Measurements from ENCODE around the gene SMLR1. TPM values are rescaled to one million over a fixed set of nuclear protein-coding genes. Genes with fewer than 3 reads are reported as not detected.

Gene SMLR1
- total RNA-seq, 1 experiment from 2014 or later = 0.08 TPM

GRCh38 chr6:130829333-130829910 is 2.2 kb downstream of the SMLR1 start:
- H3K36me3 ChIP-seq (ENCODE audit: control insufficient read depth, insufficient read depth, low read length) = no peaks in the 10 kb centered on the region
- H3K27me3 ChIP-seq (ENCODE audit: control insufficient read depth, insufficient read depth, low read length) = no peaks in the 10 kb centered on the region
- no peaks in the 10 kb centered on the region for H3K4me1 ChIP-seq (ENCODE audit: control insufficient read depth, insufficient read depth, low read length)
- ChIA-PET POLR2A (no interaction called here), CTCF (no interaction called here)
- in situ Hi-C loops (cut with HindIII; ENCODE audit: low pct_unique_long_range_greater_than_20kb, low sequenced_read_pairs) (no loop called here), intact Hi-C loops (cut with micrococcal nuclease; ENCODE audit: unreplicated experiment) (no loop called here)
- ATAC-seq (no peak), DNase-seq (ENCODE audit: low read depth, low spot score) (no peak)
- TF ChIP-seq POLR2AphosphoS5 (IDR thresholded peaks at IDR 0.05; ENCODE audit: low read depth, low read length) (no peak), REST (IDR thresholded peaks at IDR 0.05; ENCODE audit: insufficient read depth in 1 of 2, low read depth in 2 of 2, low read length in 1 of 2) (no peak), TCF7L2 (IDR thresholded peaks at IDR 0.05; ENCODE audit: low read depth, low read length) (no peak), CTCF (IDR thresholded peaks at IDR 0.05) (no peak), SIN3A (IDR thresholded peaks at IDR 0.05; ENCODE audit: borderline replicate concordance, insufficient read depth, low read depth, low read length) (no peak)
- no TSS peak for BruUV-seq (replicated peaks)
- no peak overlapping the region for H3K4me3 ChIP-seq (ENCODE audit: low read depth in 2 of 2, low read length in 2 of 2)
- no peak overlapping the region for H3K27ac ChIP-seq (ENCODE audit: low read length)
- H3K9me3 ChIP-seq (ENCODE audit: control insufficient read depth, insufficient read depth, low read depth, low read length) = no peaks in the 10 kb centered on the region

- no peak for TF ChIP-seq POLR2AphosphoS5 (IDR thresholded peaks at IDR 0.05; ENCODE audit: low read depth, low read length)
- TF ChIP-seq CTCF (IDR thresholded peaks at IDR 0.05) = no peak
- no peak for TF ChIP-seq REST (IDR thresholded peaks at IDR 0.05; ENCODE audit: insufficient read depth in 1 of 2, low read depth in 2 of 2, low read length in 1 of 2)
- no peak for TF ChIP-seq SIN3A (IDR thresholded peaks at IDR 0.05; ENCODE audit: borderline replicate concordance, insufficient read depth, low read depth, low read length)
- TF ChIP-seq TCF7L2 (IDR thresholded peaks at IDR 0.05; ENCODE audit: low read depth, low read length) = no peak
- no peaks in the 10 kb centered on the region for H3K27me3 ChIP-seq (ENCODE audit: control insufficient read depth, insufficient read depth, low read length)
- intact Hi-C loops (cut with micrococcal nuclease; ENCODE audit: unreplicated experiment) = no loop called here
- no peaks in the 10 kb centered on the region for H3K4me1 ChIP-seq (ENCODE audit: control insufficient read depth, insufficient read depth, low read length)
- DNase-seq (ENCODE audit: low read depth, low spot score) (no peak), ATAC-seq (no peak)
- ChIA-PET CTCF (no interaction called here), POLR2A (no interaction called here)
- no peaks in the 10 kb centered on the region for H3K36me3 ChIP-seq (ENCODE audit: control insufficient read depth, insufficient read depth, low read length)
- in situ Hi-C loops (cut with HindIII; ENCODE audit: low pct_unique_long_range_greater_than_20kb, low sequenced_read_pairs) = no loop called here
- H3K9me3 ChIP-seq (ENCODE audit: control insufficient read depth, insufficient read depth, low read depth, low read length) = no peaks in the 10 kb centered on the region
- no peak overlapping the region for H3K4me3 ChIP-seq (ENCODE audit: low read depth in 2 of 2, low read length in 2 of 2)
- no TSS peak for BruUV-seq (replicated peaks)
- H3K27ac ChIP-seq (ENCODE audit: low read length) = no peak overlapping the region
Observed at GRCh38 chr6:130831607-130832006, 4.4 kb downstream of the SMLR1 start.

Data from Panc1 (cell line).